ENCODE data around the gene TRIP6.

DNA sequence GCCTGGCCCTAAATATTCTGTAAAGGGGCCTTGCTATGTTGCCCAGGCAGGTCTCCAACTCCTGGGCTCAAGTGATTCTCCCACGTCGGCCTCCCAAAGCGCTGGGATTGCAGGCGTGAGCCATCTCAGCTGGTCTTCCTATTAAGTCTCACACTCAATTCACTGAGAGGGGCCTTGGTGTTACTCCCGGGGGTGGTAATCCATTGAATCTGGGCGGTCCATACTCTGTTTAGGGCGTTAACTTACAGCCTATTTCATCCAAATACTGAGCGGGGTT lies 7.1 kb downstream of the TRIP6 start:
- TF ChIP-seq, protein P1, sequence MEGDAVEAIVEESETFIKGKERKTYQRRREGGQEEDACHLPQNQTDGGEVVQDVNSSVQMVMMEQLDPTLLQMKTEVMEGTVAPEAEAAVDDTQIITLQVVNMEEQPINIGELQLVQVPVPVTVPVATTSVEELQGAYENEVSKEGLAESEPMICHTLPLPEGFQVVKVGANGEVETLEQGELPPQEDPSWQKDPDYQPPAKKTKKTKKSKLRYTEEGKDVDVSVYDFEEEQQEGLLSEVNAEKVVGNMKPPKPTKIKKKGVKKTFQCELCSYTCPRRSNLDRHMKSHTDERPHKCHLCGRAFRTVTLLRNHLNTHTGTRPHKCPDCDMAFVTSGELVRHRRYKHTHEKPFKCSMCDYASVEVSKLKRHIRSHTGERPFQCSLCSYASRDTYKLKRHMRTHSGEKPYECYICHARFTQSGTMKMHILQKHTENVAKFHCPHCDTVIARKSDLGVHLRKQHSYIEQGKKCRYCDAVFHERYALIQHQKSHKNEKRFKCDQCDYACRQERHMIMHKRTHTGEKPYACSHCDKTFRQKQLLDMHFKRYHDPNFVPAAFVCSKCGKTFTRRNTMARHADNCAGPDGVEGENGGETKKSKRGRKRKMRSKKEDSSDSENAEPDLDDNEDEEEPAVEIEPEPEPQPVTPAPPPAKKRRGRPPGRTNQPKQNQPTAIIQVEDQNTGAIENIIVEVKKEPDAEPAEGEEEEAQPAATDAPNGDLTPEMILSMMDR (IDR thresholded peaks at IDR 0.05): no peak
- TF ChIP-seq POLR2A (IDR thresholded peaks at IDR 0.05): no peak
